HepG2 (cell line): ENCODE data around the gene SLC16A4. TPM values are rescaled to one million over a fixed set of nuclear protein-coding genes. Genes with fewer than 3 reads are reported as not detected.
A peak's percentile ranks its signal among the peaks of the same experiment; 100 is the strongest.

Experiments
- BHLHE40 ChIP-seq: IDR thresholded peaks from 2 replicates; pipeline ENCODE4 v1.6.1; 2011; ENCODE audit warnings: low read length, improper control_type of control experiment
- CREM ChIP-seq, 2 experiments: sonication (generic) in 1 of 2; formaldehyde crosslinking in 1 of 2; IDR thresholded peaks; 2 replicates each; pipeline versions ENCODE4 v1.4.0 to v1.6.1; 2016 to 2020; ENCODE audit warnings: antibody characterized with exemption in 1 of 2, mild to moderate bottlenecking in 1 of 2, missing genetic modification reagents in 1 of 2
- FOSL2 ChIP-seq: sonication (generic); formaldehyde crosslinking; IDR thresholded peaks from 2 replicates; pipeline ENCODE4 v1.4.0; 2020; ENCODE audit warnings: missing genetic modification reagents
- GABPA ChIP-seq, 2 experiments: IDR thresholded peaks; 2 replicates each; pipeline ENCODE4 v1.6.1; 2011 to 2016; ENCODE audit warnings: low read depth in 2 of 2, low read length in 1 of 2, missing biosample characterization in 1 of 2, missing genetic modification characterization in 1 of 2
- KAT2B ChIP-seq: fragments of 150-350 bp; IDR thresholded peaks from 2 replicates; pipeline ENCODE4 v1.6.1; 2014; ENCODE audit warnings: low read depth, low read length, borderline replicate concordance
- KDM2A ChIP-seq: sonication (generic); formaldehyde crosslinking; IDR thresholded peaks from 2 replicates; pipeline ENCODE4 v1.4.0; 2020; ENCODE audit warnings: low read depth, missing genetic modification reagents, borderline replicate concordance
- MNT ChIP-seq: fragments of 450-650 bp; IDR thresholded peaks from 2 replicates; pipeline ENCODE4 v1.6.1; 2016
- NAIF1 ChIP-seq: sonication (generic); formaldehyde crosslinking; IDR thresholded peaks from 2 replicates; pipeline ENCODE4 v1.5.0; 2020; ENCODE audit warnings: mild to moderate bottlenecking, missing genetic modification reagents, borderline replicate concordance
- NFATC3 ChIP-seq: sonication (generic); formaldehyde crosslinking; IDR thresholded peaks from 2 replicates; pipeline ENCODE4 v1.5.1; 2020; ENCODE audit warnings: mild to moderate bottlenecking, missing genetic modification reagents
- NFYB ChIP-seq: sonication (generic); formaldehyde crosslinking; IDR thresholded peaks from 2 replicates; pipeline ENCODE4 v1.4.0; 2020; ENCODE audit warnings: missing genetic modification reagents
- NR1H2 ChIP-seq: sonication (generic); formaldehyde crosslinking; IDR thresholded peaks from 2 replicates; pipeline ENCODE4 v1.8.1; 2022; ENCODE audit warnings: low read depth, missing genetic modification reagents, borderline replicate concordance
- ONECUT2 ChIP-seq: sonication (generic); formaldehyde crosslinking; IDR thresholded peaks from 2 replicates; pipeline ENCODE4 v1.4.0; 2020; ENCODE audit warnings: missing genetic modification reagents
- POGZ ChIP-seq: sonication (generic); formaldehyde crosslinking; IDR thresholded peaks from 2 replicates; pipeline ENCODE4 v1.4.0; 2020; ENCODE audit warnings: mild to moderate bottlenecking, missing genetic modification reagents
- SKI ChIP-seq: fragments of 450-650 bp; IDR thresholded peaks from one replicate; pipeline ENCODE4 v1.6.1; 2018; ENCODE audit warnings: mild to moderate bottlenecking; ENCODE audit not compliant: partially characterized antibody
- SPEN ChIP-seq: sonication (generic); formaldehyde crosslinking; IDR thresholded peaks from 2 replicates; pipeline ENCODE4 v1.5.1; 2020; ENCODE audit warnings: low read depth, mild to moderate bottlenecking, missing genetic modification reagents
- SRF ChIP-seq: IDR thresholded peaks from 2 replicates; pipeline ENCODE4 v1.6.1; 2011; ENCODE audit warnings: mild to moderate bottlenecking, low read depth, low read length, moderate library complexity
- SYNCRIP ChIP-seq: fragments of 200-400 bp; formaldehyde crosslinking; IDR thresholded peaks from 2 replicates; pipeline ENCODE4 v1.6.1; 2018; ENCODE audit warnings: mild to moderate bottlenecking, low read depth, low read length; ENCODE audit not compliant: insufficient read depth
- ZBTB21 ChIP-seq: sonication (generic); formaldehyde crosslinking; IDR thresholded peaks from 2 replicates; pipeline ENCODE4 v1.4.0; 2020; ENCODE audit warnings: missing genetic modification reagents
- ZMYM4 ChIP-seq: sonication (generic); formaldehyde crosslinking; IDR thresholded peaks from 2 replicates; pipeline ENCODE4 v1.8.1; 2023; ENCODE audit warnings: mild to moderate bottlenecking, missing genetic modification reagents
- ZNF207 ChIP-seq: fragments of 450-650 bp; IDR thresholded peaks from 2 replicates; pipeline ENCODE4 v1.6.1; 2016; ENCODE audit warnings: antibody characterized with exemption, borderline replicate concordance
- ZNF33A ChIP-seq: sonication (generic); formaldehyde crosslinking; IDR thresholded peaks from 2 replicates; pipeline ENCODE4 v1.5.1; 2020; ENCODE audit warnings: missing genetic modification reagents, mild to moderate bottlenecking, moderate library complexity, borderline replicate concordance
- polyA plus RNA-seq, 8 experiments: library from polyadenylated mRNA; depleted of rRNA in 3 of 8; stranded (reverse) in 7 of 8; unstranded in 1 of 8; fragments of >200 nt; fragmentation: Illumina TruSeq in 4 of 8; extraction: Trizol in 4 of 8; gene quantifications; 2 replicates each; pipeline versions ENCODE4 v1.2.1 to v1.2.3, GENCODE V29; 2011 to 2016; ENCODE audit warnings: low read depth in 4 of 8, missing spikeins in 1 of 8, mixed read lengths in 1 of 8; ENCODE audit not compliant: insufficient read depth in 1 of 8
- total RNA-seq, 5 experiments: library from RNA; depleted of rRNA; stranded (reverse); fragments of >200 nt; fragmentation: Illumina TruSeq; extraction: Trizol; gene quantifications; 2 replicates each; pipeline ENCODE4 v1.2.3, GENCODE V29; 2016; ENCODE audit warnings: low read depth in 1 of 5

Gene SLC16A4
- total and polyA plus RNA-seq, 2 of the 13 experiments (the other 11 are each of a cell fraction or from before 2014, with no cell fraction given): 1.1 to 1.5 TPM

- TF ChIP-seq ZNF207 (peak; percentile 99; the same call in 1 of the 2 replicates), NAIF1 (CRISPR knock-in tag) (0 out of 2 replicates have a peak, but pooled peaks have one; percentile 54), CREM (IDR thresholded peaks at IDR 0.05) (peak; percentile 71), CREM (CRISPR knock-in tag; IDR thresholded peaks at IDR 0.05) (no peak), SKI (peak; percentile 5), MNT (0 out of 2 replicates have a peak, but pooled peaks have one; percentile 54), ZMYM4 (CRISPR knock-in tag) (peak; percentile 70), NR1H2 (CRISPR knock-in tag) (no peak), FOSL2 (CRISPR knock-in tag) (no peak), NFYB (peak; percentile 91), ZBTB21 (CRISPR knock-in tag) (0 out of 2 replicates have a peak, but pooled peaks have one; percentile 8), SYNCRIP (no peak), ONECUT2 (CRISPR knock-in tag) (no peak), ZNF33A (CRISPR knock-in tag) (no peak), GABPA (IDR thresholded peaks at IDR 0.05; ENCODE audit: low read depth, low read length) (no peak), GABPA (CRISPR knock-in tag; IDR thresholded peaks at IDR 0.05; ENCODE audit: low read depth) (peak; percentile 77), SPEN (CRISPR knock-in tag) (peak; percentile 46; the same call in 1 of the 2 replicates), BHLHE40 (peak; percentile 88), KAT2B (0 out of 2 replicates have a peak, but pooled peaks have one; percentile 0), NFATC3 (CRISPR knock-in tag) (peak; percentile 33; the same call in 1 of the 2 replicates), POGZ (CRISPR knock-in tag) (peak; percentile 40; the same call in 1 of the 2 replicates), KDM2A (CRISPR knock-in tag) (peak; percentile 4; the same call in 1 of the 2 replicates), SRF (0 out of 2 replicates have a peak, but pooled peaks have one; percentile 2)
Measured at GRCh38 chr1:110338886-110339406, 51.9 kb downstream of the SLC16A4 start, which contains the start of gene RBM15 (continued).
